Smooth muscle cell (in vitro differentiated cells): ENCODE measurements around the gene BTRC. TPM values are rescaled to one million over a fixed set of nuclear protein-coding genes. Genes with fewer than 3 reads are reported as not detected.
"Not testable (repeated sequence)": the region's sequence is repeated elsewhere in the genome, so short reads cannot be mapped to it uniquely, and the experiment has no call there.

ENCODE experiments used
- DNase-seq: peaks from one replicate; lab custom pipeline; 2025; ENCODE audit not compliant: unreplicated experiment; lab: John Stamatoyannopoulos, UW
- H2AFZ ChIP-seq: fragments of 200-600 bp; sonication (generic); 2 replicates; pipeline ENCODE4 v1.6.0; 2016; ENCODE audit warnings: antibody characterized with exemption, low read depth, mild to moderate bottlenecking
- H3F3A ChIP-seq: fragments of 200-600 bp; sonication (generic); 2 replicates; pipeline ENCODE4 v1.6.0; 2017; ENCODE audit warnings: antibody characterized with exemption, low read depth
- H3K27ac ChIP-seq: fragments of 200-600 bp; sonication (generic); 2 replicates; pipeline ENCODE4 v1.5.1; 2016; ENCODE audit warnings: low read depth, mild to moderate bottlenecking
- H3K27me3 ChIP-seq: fragments of 200-600 bp; sonication (generic); 2 replicates; pipeline ENCODE4 v1.6.1; 2016; ENCODE audit warnings: low read depth, mild to moderate bottlenecking
- H3K36me3 ChIP-seq: fragments of 200-600 bp; sonication (generic); 2 replicates; pipeline ENCODE4 v1.5.1; 2016; ENCODE audit warnings: low read depth
- H3K4me1 ChIP-seq: fragments of 200-600 bp; sonication (generic); 2 replicates; pipeline ENCODE4 v1.5.1; 2016; ENCODE audit warnings: low read depth
- H3K4me2 ChIP-seq: fragments of 200-600 bp; sonication (generic); 2 replicates; pipeline ENCODE4 v1.6.0; 2016; ENCODE audit warnings: mild to moderate bottlenecking
- H3K4me3 ChIP-seq: fragments of 200-600 bp; sonication (generic); 2 replicates; pipeline ENCODE4 v1.5.1; 2016; ENCODE audit warnings: mild to moderate bottlenecking
- H3K79me2 ChIP-seq: fragments of 200-600 bp; sonication (generic); 2 replicates; pipeline ENCODE4 v1.6.0; 2016; ENCODE audit warnings: low read depth, mild to moderate bottlenecking
- H3K9ac ChIP-seq: fragments of 200-600 bp; sonication (generic); 2 replicates; pipeline ENCODE4 v1.6.0; 2016; ENCODE audit warnings: low read depth
- H3K9me3 ChIP-seq: fragments of 200-600 bp; sonication (generic); replicated peaks from 2 replicates; pipeline ENCODE4 v1.5.1; 2016; ENCODE audit warnings: low read depth
- H4K20me1 ChIP-seq: fragments of 200-600 bp; sonication (generic); 2 replicates; pipeline ENCODE4 v1.6.0; 2016; ENCODE audit warnings: low read depth
- CTCF ChIP-seq: fragments of 200-600 bp; sonication (generic); IDR thresholded peaks from 2 replicates; pipeline ENCODE4 v1.5.1; 2017; ENCODE audit warnings: borderline replicate concordance, mild to moderate bottlenecking, antibody characterized with exemption; ENCODE audit not compliant: insufficient read depth, poor library complexity, severe bottlenecking
- WGBS: methylation state at CpG from one replicate; pipeline ENCODE4 v1.1.7; 2016; ENCODE audit warnings: low lambda C conversion rate; 5-methylcytosine and 5-hydroxymethylcytosine counted together
- polyA plus RNA-seq: library from polyadenylated mRNA; unstranded; fragments of >200 nt; fragmentation: Nextera tagmentation; extraction: Ambion mirVana; gene quantifications from 2 replicates; pipeline ENCODE4 v1.2.1, GENCODE V29; 2016
- total RNA-seq: library from RNA; depleted of rRNA; stranded (reverse); fragments of >200 nt; gene quantifications from 2 replicates; pipeline ENCODE4 v1.2.3, GENCODE V29; 2014

The BTRC gene
- total and polyA plus RNA-seq, 2 experiments from 2014 or later, result 9.6 to 16.8 TPM

DNA sequence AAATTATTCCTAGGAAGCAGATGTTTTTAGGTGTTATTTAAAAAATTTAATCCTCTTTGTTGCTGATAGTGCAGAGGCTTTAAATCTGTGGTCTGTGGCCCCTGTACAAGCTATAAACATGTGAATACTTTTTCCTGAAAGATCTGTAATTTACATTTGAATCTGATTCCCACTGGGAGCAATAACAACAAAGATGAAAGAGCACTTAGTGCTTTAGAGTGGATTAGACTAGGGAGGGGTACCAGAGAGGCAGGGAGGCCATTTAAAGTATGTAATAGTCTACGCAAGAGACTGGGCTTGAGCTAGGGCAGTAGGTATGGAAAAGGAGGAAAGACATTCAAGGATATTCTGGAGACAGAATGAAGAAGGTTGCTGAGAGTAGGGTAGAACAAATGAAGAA lies 19.1 kb downstream of the BTRC start:
- Histone ChIP-seq H3K79me2 (peaks cover 35% of the 10 kb centered on the region), H3K4me1 (peaks cover 4% of the 10 kb centered on the region), H3K4me3 (no peak overlapping the region), H3K27me3 (no peaks in the 10 kb centered on the region), H3K9me3 (no peaks in the 10 kb centered on the region), H3K27ac (no peak overlapping the region), H3K36me3 (no peaks in the 10 kb centered on the region), H4K20me1 (peaks cover 87% of the 10 kb centered on the region), H3K9ac (no peak overlapping the region), H2AFZ (no peak overlapping the region), H3F3A (no peaks in the 10 kb centered on the region), H3K4me2 (no peak overlapping the region)
- no peak for TF ChIP-seq CTCF
- 83% methylated on average over 1 of the region's 1 CpG for WGBS
- no peak for DNase-seq

DNA sequence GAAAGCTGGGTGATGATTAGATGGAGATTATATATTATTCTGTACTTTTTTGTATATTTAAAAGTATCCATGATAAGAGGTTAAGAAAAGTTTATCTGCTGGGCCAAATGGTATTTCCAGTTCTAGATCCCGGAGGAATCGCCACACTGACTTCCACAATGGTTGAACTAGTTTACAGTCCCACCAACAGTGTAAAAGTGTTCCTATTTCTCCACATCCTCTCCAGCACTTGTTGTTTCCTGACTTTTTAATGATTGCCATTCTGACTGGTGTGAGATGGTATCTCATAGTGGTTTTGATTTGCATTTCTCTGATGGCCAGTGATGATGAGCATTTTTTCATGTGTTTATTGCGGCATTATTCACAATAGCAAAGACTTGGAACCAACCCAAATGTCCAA lies 20.0 kb downstream of the BTRC start:
- Histone ChIP-seq H3K79me2 (peaks cover 44% of the 10 kb centered on the region), H4K20me1 (peaks cover 87% of the 10 kb centered on the region)
- not testable (repeated sequence) for H3K9ac ChIP-seq, H3K4me2 ChIP-seq, H3K27ac ChIP-seq, H3K27me3 ChIP-seq, H3F3A ChIP-seq, H2AFZ ChIP-seq, H3K36me3 ChIP-seq, H3K9me3 ChIP-seq, H3K4me1 ChIP-seq, DNase-seq, H3K4me3 ChIP-seq
- 100% methylated on average over 3 of the region's 3 CpGs for WGBS

DNA sequence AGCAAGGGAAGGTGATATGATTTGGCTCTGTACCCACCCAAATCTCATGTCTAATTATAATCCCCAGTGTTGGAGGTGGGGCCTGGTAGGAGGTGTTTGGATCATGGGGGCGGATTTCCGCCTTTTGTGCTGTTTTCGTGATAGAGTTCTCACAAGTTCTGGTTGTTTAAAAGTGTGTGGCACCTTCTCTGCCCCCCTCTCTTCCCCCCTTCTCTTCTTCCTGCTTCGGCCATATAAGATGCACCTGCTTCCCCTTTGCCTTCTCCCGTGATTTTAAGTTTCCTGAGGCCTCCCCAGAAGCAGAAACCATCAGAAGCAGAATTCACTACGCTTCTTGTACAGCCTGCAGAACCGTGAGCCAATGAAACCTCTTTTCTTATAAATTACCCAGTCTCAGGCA lies 21.1 kb downstream of the BTRC start:
- H2AFZ ChIP-seq, result no peak overlapping the region
- H3K79me2 ChIP-seq, result peaks cover 43% of the 10 kb centered on the region
- no peak overlapping the region for H3K4me3 ChIP-seq
- peaks cover 87% of the 10 kb centered on the region for H4K20me1 ChIP-seq
- peaks cover 4% of the 10 kb centered on the region for H3K4me1 ChIP-seq
- no peaks in the 10 kb centered on the region for H3K9me3 ChIP-seq
- no peak overlapping the region for H3K9ac ChIP-seq
- no peak overlapping the region for H3K4me2 ChIP-seq
- TF ChIP-seq CTCF, result no peak
- 97% methylated on average over 7 of the region's 7 CpGs for WGBS
- no peaks in the 10 kb centered on the region for H3K36me3 ChIP-seq
- no peak for DNase-seq
- no peaks in the 10 kb centered on the region for H3F3A ChIP-seq
- H3K27ac ChIP-seq, result no peak overlapping the region
- no peaks in the 10 kb centered on the region for H3K27me3 ChIP-seq

GRCh38 chr10:101379663-101380352 lies 25.8 kb downstream of the BTRC start:
- Histone ChIP-seq H3F3A (no peaks in the 10 kb centered on the region), H3K4me2 (no peak overlapping the region), H3K27ac (peak overlapping the region; percentile 47), H2AFZ (no peak overlapping the region), H3K4me3 (no peak overlapping the region), H3K4me1 (no peaks in the 10 kb centered on the region), H4K20me1 (peaks cover 98% of the 10 kb centered on the region), H3K9ac (no peak overlapping the region), H3K79me2 (peaks cover 50% of the 10 kb centered on the region), H3K27me3 (no peaks in the 10 kb centered on the region), H3K9me3 (no peaks in the 10 kb centered on the region), H3K36me3 (no peaks in the 10 kb centered on the region)
- DNase-seq, result no peak
- WGBS, result 81% methylated on average over 5 of the region's 5 CpGs
- TF ChIP-seq CTCF, result no peak
